NCI-H2171 (cell line): ENCODE data around the gene CAMKMT.

Experiments used
- DNase-seq: peaks from one replicate; lab custom pipeline; 2025; lab: John Stamatoyannopoulos, UW

Gene CAMKMT

GRCh38 chr2:44691174-44691785, 329.5 kb downstream of the CAMKMT start:
- no peak for DNase-seq

- DNase-seq = no peak
Observed at GRCh38 chr2:44692821-44693220, 331.1 kb downstream of the CAMKMT start.

GRCh38 chr2:44700824-44701223, 339.1 kb downstream of the CAMKMT start:
- DNase-seq = no peak

GRCh38 chr2:44705356-44705755, 343.6 kb downstream of the CAMKMT start:
- DNase-seq = no peak

GRCh38 chr2:44705876-44706480, 344.2 kb downstream of the CAMKMT start:
- DNase-seq = no peak

DNA sequence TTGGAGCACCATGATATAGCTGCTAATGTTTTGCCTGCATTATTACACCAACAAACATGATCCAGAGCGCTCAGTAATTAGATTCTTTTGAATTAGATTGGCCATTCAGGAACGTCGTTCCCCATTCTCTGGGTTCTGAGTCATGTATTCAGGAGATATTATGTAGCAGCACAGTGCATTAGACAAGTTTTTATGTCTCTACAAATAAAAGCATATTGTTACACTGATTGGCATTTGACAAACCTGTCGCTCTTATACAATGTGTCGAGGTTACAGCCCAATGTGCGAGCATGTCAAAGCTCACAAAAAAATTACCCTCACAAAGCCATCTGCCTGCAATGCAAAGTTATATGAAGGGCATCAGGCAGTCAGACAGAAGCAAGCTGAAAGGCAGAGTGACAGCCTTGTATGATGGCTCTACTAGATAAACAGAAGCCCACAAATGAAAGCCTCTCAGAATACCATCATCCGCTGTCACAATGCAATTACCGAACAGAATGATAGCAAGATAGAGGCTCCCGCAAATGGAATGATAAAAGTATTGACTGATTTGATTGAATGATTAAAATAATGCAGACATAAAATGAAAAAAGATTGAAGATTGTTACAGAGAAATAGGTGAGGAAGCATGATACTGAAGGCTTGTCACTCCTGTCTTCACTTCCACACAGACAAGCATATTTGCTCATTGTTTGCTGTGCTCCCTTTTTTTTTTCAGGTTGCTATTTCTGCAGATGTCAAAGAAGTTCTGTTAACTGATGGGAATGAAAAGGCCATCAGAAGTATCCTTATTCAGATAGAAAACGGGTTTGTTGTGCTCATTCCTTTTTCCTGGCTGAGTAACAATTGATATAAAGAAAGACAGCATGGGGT, 345.2 kb downstream of the CAMKMT start:
- peak; percentile 57 for DNase-seq

GRCh38 chr2:44707945-44708660, 346.4 kb downstream of the CAMKMT start:
- DNase-seq = peak; percentile 70

DNA sequence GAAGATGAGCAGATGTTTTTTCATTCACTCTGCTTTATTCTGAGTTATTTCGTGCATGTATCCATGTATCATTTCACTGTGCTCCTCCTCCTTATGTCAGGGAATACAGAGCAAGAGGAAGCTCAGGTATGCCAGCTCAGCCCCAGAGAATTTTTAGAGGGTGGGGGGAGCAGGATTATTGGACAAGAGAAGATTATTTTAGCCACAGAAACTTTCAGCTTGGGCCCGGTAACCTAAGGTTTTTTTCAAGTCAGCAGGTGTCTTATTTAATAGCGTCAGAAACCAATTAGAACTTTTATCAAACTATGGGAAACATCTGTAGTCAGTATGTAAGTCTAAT, 346.9 kb downstream of the CAMKMT start:
- no peak for DNase-seq

GRCh38 chr2:44713170-44713569, 351.4 kb downstream of the CAMKMT start:
- DNase-seq = no peak

- DNase-seq = peak; percentile 23
Observed at GRCh38 chr2:44715671-44716081, 353.9 kb downstream of the CAMKMT start.

DNA sequence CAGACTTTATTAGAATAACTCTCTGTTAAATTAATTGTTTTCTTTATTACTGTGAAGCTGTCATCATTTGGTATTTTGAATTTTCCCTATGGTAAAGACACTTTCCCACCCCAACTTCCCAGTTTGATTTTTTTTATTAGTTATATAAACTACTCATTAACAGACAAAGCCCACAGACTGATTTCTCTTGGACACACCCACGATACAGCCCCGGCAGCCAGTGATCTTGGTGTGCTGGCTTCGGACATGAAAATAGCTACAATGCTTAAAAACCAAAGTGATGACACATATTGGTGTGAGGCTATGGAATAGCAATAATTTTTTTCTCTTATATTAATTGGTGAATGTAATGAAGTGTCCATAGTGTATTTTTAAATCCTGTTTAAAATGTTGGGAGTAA, 354.4 kb downstream of the CAMKMT start:
- DNase-seq = no peak

GRCh38 chr2:44718431-44718830, 356.7 kb downstream of the CAMKMT start:
- DNase-seq = no peak

DNA sequence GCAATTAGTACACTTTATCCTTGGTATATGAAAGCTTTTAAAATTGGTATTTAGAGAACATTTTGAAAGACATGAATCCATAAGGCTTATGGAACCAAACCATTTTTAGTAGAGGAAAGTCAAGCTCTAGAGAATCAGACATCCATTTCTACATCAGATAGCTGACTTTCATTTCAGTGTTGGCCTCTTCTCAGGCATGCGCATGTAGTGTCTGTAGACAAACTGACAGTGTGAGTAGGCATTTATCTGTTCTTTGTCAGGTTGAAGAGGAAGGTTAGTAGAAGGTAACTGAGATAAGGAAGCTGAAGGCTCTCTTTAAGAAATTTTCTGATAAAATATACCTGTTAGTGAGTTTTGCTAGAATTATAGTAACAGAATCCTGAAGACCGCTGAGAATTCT, 357.8 kb downstream of the CAMKMT start:
- DNase-seq = no peak

DNA sequence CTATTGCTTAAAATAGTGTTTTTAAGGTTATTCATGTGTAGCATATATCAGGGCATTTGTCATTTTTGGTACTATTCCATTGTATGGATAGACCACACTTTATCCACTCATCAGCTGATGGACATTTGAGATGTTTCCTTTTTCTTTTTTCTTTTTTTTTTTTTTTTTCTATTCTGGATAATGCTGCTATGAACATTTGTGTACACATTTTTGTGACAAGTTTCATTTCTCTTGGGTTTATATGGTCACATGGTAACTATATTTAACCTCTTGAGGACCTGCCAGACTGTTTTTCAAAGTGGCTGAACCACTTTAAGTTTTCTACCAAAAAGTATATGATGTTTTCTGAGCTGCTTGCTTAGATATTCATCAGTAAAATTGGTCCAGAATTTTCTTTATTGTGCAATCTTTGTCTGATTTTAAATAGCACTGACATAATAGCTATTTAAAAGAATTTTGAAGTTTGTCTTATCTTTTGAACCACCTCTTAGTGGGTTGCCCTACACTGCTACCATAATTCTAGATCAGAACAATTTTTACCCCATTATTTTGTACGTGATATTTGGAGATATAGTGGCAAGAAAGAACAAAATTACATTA, 360.4 kb downstream of the CAMKMT start:
- DNase-seq = no peak

- DNase-seq = no peak
Observed at GRCh38 chr2:44723921-44724320, 362.2 kb downstream of the CAMKMT start.

DNA sequence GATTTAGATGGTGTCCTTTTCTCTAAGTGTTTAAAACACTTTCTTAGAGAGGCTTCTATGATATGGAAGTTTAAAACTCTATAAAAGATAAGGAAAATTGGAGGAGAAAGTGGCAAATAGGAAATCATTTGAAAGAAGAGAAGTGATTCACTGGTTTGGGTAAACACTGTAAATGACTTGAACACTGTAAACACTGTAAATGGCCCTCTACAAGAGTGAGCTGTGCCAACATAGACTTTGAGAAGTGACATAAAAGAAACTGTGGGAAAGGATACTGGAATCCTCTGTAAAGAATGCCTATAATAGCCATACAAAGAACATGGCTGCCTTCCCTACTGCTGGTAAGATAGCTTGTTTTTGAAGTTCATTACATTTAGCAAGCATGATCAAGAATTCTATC, 368.8 kb downstream of the CAMKMT start:
- no peak for DNase-seq

- no peak for DNase-seq
Observed at GRCh38 chr2:44731505-44731904, 369.8 kb downstream of the CAMKMT start.

GRCh38 chr2:44736270-44736942, 374.7 kb downstream of the CAMKMT start:
- DNase-seq = no peak

- DNase-seq = no peak
Observed at GRCh38 chr2:44740678-44741077, 378.9 kb downstream of the CAMKMT start.

DNA sequence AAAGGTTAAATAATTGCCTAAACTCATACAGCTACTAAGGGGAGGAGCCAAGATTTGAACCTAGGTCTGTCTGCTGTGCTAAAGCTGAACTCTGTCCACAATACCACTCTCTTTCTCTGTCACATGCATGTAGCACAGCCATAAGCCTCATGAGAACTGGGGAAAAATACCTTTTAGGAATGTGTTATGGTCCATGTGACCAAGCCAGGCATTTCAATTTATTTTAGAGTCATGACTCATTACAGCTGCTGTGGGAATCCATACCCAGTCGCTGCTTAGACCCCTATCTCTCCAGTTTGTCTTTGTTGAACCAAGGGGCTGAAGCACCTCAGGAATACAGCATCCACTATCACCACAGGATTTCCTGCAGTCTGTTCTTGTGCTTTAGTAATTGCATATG, 379.8 kb downstream of the CAMKMT start:
- no peak for DNase-seq

DNA sequence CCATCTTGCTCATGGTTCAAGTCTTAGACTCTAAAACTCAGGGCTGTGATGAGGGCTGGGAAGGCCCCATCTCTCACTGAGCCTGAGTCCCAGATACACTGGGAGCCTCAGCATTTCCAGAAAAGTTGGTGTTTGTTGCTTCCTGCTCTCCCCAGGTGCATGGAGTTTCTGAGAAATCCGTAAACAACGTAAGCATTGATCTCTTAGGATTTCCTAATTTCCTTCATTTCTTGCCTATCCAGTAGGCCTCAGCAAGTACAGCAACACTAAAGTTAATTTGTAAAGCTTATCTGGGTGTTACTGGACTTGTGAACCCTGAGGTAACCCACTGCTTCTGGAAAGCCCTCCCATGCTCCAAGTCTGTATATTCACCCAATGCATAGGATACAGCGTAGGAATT, 380.3 kb downstream of the CAMKMT start:
- DNase-seq = no peak

DNA sequence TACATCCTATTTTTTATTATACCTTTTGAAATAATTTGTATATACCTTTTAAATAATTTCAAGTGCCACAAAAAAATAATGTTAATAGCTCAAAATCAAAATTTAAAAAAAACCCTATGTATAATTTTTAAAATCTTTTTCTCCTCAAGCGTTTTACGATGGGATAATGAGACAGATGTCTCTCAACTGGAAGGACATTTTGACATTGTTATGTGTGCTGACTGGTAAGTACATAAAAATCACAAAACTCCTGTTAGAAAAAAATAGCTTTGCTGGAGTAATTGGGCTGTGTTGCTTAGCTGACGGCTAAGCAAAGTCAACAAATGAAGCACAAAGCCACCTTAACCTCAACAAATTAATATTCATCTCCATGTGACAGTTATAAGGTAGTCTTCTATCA, 381.7 kb downstream of the CAMKMT start:
- no peak for DNase-seq
